Placental epithelial cell (primary cell): ENCODE data around the gene DPYD. TPM values are rescaled to one million over a fixed set of nuclear protein-coding genes. Genes with fewer than 3 reads are reported as not detected.

ENCODE experiments used
- total RNA-seq: library from RNA; depleted of rRNA; stranded (reverse); fragments of >200 nt; gene quantifications from 2 replicates; pipeline ENCODE4 v1.2.3, GENCODE V29; 2012

DPYD gene
- 15.7 and 21.0 TPM in 2 replicates for total RNA-seq

GRCh38 chr1:97920832-97921571 is at the start of gene DPYD:
Gene DPYD, minus strand, starts transcription at chr1:97921034. Its CDS starts 112 bp downstream, at chr1:97920922.

